ENCODE results near the gene ANKRD28. TPM values are rescaled to one million over a fixed set of nuclear protein-coding genes. Genes with fewer than 3 reads are reported as not detected.
A peak's percentile ranks its signal among the peaks of the same experiment; 100 is the strongest.

The ANKRD28 gene
- total and polyA plus RNA-seq, 2 of the 4 experiments (the other 2 are of a cell fraction): 52.6 to 211 TPM

- H3K18ac ChIP-seq (ENCODE audit: low read depth, low read length): no peak overlapping the region
- H3K56ac ChIP-seq (ENCODE audit: extremely low read depth, insufficient read depth, low read length): no peak overlapping the region
- in situ Hi-C loops (cut with MboI; ENCODE audit: low sequenced_read_pairs): no loop called here
- no CpG with 5 or more reads among the region's 2 CpGs for WGBS, 2 experiments (ENCODE audit: extremely low coverage in 2 of 2, insufficient read length in 1 of 2)
- H3K9ac ChIP-seq (ENCODE audit: low read depth, low read length): no peak overlapping the region
- no peak for ATAC-seq (ENCODE audit: low read depth)
- H2AFZ ChIP-seq (replicated peaks; ENCODE audit: low read length, poor library complexity): no peak overlapping the region
- peaks cover 32 to 66% of the 10 kb centered on the region in 2 experiments for H3K79me1 ChIP-seq (ENCODE audit: low read depth in 1 of 2, low read length in 2 of 2)
- peaks cover 16% of the 10 kb centered on the region for H3K4me1 ChIP-seq (ENCODE audit: control insufficient read depth, insufficient read depth, low read length)
- H3K4me3 ChIP-seq (ENCODE audit: insufficient read depth, low read depth, low read length): no peak overlapping the region
- peak overlapping the region; percentile 28; the same call in 1 of the 2 replicates for H3K14ac ChIP-seq (replicated peaks; ENCODE audit: low read depth, low read length)
- CTCF ChIA-PET: no interaction called here
- no peaks in the 10 kb centered on the region for H3K9me3 ChIP-seq (ENCODE audit: control insufficient read depth, insufficient read depth, low read length)
- peaks cover 13% of the 10 kb centered on the region for H3K9me1 ChIP-seq (ENCODE audit: insufficient read depth, low read length)
- BruUV-seq (replicated peaks): no TSS peak
- peaks cover 3% of the 10 kb centered on the region; the same call in 1 of the 2 replicates for H4K20me1 ChIP-seq (ENCODE audit: insufficient read depth, low read length)
- no peaks in the 10 kb centered on the region for H3K27me3 ChIP-seq (ENCODE audit: control insufficient read depth, insufficient read depth, low read length)
- H3K23ac ChIP-seq (ENCODE audit: low read depth, low read length): no peak overlapping the region
- DNase-seq: peak; percentile 44
- POLR2A ChIA-PET (ENCODE audit: unreplicated experiment): no interaction called here
- H2AK9ac ChIP-seq (replicated peaks; ENCODE audit: low read depth, low read length, poor library complexity): no peak overlapping the region
- H3K27ac ChIP-seq (ENCODE audit: insufficient read depth, low read length): 0 out of 2 replicates have a peak overlapping the region, but pooled peaks have one; percentile 22
- intact Hi-C loops (cut with micrococcal nuclease): no loop called here
- peaks cover 15% of the 10 kb centered on the region for H3K36me3 ChIP-seq (ENCODE audit: control insufficient read depth, insufficient read depth, low read length)
- H2BK120ac ChIP-seq (ENCODE audit: low read depth, low read length): peak overlapping the region; percentile 12; the same call in 1 of the 2 replicates
- 0 out of 2 replicates have a peak overlapping the region, but pooled peaks have one; percentile 43 for H3K4ac ChIP-seq (ENCODE audit: low read depth, low read length)
- peak overlapping the region in 1 of 2 experiments; percentile 29; a peak in 1 of 4 replicates for H4K8ac ChIP-seq (ENCODE audit: low read depth in 2 of 2, low read length in 2 of 2)
- H2BK15ac ChIP-seq (ENCODE audit: low read depth, low read length): no peak overlapping the region
- peak overlapping the region; percentile 73 for H2BK5ac ChIP-seq (ENCODE audit: low read depth, low read length, poor library complexity, severe bottlenecking)
- peak; percentile 54; the same call in 1 of the 2 replicates for TF ChIP-seq CEBPB (IDR thresholded peaks at IDR 0.05; ENCODE audit: low read depth, low read length)
- TF ChIP-seq NFE2L2 (IDR thresholded peaks at IDR 0.05; ENCODE audit: low read depth, low read length): no peak
- peak overlapping the region; percentile 23; the same call in 1 of the 2 replicates for H2BK20ac ChIP-seq (ENCODE audit: low read depth, low read length)
- no peak overlapping the region for H4K91ac ChIP-seq (ENCODE audit: insufficient read depth, low read depth, low read length)
- H4K5ac ChIP-seq (ENCODE audit: low read depth, low read length): no peak overlapping the region
- dilution Hi-C loops (cut with HindIII; ENCODE audit: low sequenced_read_pairs, unreplicated experiment): no loop called here
- no peak overlapping the region for H3K4me2 ChIP-seq (ENCODE audit: low read depth, low read length)
- H2AK5ac ChIP-seq (ENCODE audit: low read depth, low read length): peak overlapping the region; percentile 16; the same call in 1 of the 2 replicates
Observed at GRCh38 chr3:15754047-15754446, 43.7 kb downstream of the ANKRD28 start.

Measured in IMR-90 (cell line).